C4-2B (cell line): ENCODE data around the gene FLT3LG.

Source experiments
- CTCF ChIP-seq: fragments of 450-650 bp; conservative IDR thresholded peaks from 2 replicates; pipeline ENCODE4 v1.5.1; 2017; ENCODE audit warnings: mild to moderate bottlenecking
- ZFX ChIP-seq: fragments of 450-650 bp; IDR thresholded peaks from 2 replicates; pipeline ENCODE4 v1.6.1; 2017

- TF ChIP-seq CTCF, result no peak
- no peak for TF ChIP-seq ZFX
Observed at GRCh38 chr19:49440439-49441209, 33.4 kb upstream of the FLT3LG start.
